Pons (tissue), 1 donor: Measurements from ENCODE around the gene SIGLECL1.

ENCODE experiments used
- DNase-seq: peaks from one replicate; pipeline ENCODE4 v3.0.0-alpha.2; 2016; ENCODE audit warnings: low spot score

Gene SIGLECL1

GRCh38 chr19:51296336-51297093 is 45.6 kb downstream of the SIGLECL1 start:
- no peak for DNase-seq

- DNase-seq = no peak
These were observed 46.5 kb downstream of the SIGLECL1 start for GRCh38 chr19:51297406-51297805.

DNA sequence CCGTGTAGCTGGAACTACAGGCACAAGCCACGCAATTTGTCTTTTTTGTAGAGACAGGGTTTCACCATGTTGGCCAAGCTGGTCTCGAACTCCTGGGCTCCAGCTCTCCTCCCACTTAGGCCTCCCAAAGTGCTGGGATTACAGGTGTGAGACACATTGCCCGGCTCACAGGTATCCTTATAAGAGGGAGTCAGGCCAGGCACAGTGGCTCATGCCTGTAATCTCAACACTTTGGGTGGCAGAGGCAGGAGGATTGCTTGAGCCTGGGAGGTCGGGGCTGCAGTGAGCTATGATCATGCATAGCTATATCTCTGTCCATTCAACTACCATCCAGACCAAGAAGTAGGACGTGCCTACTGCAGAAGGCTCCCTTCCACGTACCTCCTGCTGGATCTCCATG is 50.4 kb downstream of the SIGLECL1 start:
- DNase-seq = no peak

GRCh38 chr19:51305479-51305878 is 54.6 kb downstream of the SIGLECL1 start:
- no peak for DNase-seq

DNA sequence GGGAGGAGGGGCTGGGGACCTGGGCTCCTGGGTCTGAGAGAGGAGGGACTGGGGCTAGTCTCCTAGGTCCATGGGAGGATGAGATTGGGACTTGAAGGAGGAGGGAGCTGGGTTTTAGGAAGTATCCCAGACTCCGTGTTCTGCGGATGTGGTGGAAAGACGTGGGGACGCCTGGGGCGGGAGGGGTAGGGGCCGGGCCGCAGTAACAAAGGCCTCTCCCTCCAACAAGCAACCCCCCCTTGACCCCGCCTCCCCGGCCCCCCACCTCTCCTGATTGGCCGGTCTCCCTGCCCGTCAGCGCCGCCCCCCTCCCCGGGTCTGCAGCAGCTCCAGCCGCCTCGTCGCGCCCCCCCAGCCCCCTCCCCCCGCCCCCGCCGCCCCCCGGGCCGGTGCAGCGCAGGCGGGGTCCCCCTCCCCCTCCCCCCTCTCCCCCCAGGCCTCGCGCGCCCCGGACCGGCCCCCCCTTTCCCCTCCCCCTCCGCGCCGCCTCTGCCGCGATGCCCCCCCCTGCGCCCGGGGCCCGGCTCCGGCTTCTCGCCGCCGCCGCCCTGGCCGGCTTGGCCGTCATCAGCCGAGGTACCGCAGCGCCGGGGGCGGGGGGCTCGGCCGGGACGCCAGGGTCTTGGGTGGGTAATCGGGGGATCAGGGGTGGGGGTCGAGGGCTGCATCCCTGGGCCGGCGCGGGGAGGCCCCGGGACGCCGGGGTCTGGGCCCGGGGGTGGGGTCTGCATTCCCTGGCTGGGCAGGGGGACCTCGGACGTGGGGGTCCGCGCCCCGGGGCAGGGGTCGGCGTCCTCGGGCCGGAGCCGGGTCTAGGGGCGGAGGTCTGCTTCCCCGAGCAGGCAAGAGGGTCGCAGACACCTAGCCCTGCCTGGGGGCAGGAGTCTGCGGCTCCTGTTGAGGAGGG is 60.7 kb downstream of the SIGLECL1 start, which contains the start of gene IGLON5:
Gene IGLON5 (plus strand): TSS at position 294 of the 907 bp plus-strand sequence. CDS start 204 bp downstream, at position 498.
- DNase-seq = no peak

DNA sequence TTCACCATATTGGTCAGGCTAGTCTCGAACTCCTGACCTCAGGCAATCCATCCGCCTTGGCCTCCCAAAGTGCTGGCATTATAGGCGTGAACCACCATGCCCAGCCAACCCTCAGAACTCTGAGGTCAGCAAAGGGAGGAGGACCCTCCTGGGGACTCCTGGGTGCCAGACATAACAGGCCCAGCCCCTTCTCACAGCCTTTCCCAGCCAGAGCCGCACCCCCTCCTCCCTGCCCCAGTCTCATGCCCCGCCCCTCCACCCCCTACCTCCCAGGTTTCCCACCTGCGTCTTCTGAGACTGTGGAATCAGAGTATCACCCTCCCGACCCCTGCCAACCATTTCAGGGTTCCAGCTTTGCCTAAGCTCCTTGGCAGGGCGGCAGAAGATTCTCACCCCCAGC is 65.8 kb downstream of the SIGLECL1 start:
- no peak for DNase-seq

DNA sequence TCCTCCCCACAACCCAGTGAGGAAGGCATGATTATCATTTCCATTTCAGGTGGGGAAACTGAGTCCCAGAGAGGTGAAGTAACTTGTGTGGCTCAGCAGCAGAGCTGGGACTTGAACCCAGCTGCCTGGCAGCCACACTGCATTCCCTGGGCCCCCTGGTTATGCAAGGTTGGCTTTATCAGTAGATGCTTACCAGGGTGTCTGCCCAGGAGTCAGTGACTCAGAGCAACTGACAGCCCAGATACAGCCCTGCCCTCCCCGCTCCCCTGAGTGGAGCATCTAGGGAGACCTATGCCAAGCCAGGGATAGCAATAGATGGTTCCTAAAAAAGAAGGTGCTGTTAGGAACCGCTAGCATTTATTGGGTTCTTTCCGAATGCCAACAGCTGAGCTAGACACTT is 66.5 kb downstream of the SIGLECL1 start:
- DNase-seq = no peak

- DNase-seq = no peak
These were observed 67.1 kb downstream of the SIGLECL1 start for GRCh38 chr19:51317968-51318367.
